Measurements from ENCODE around the gene DNMT1.

GRCh38 chr19:10182076-10182475 is 12.7 kb downstream of the DNMT1 start:
- TF ChIP-seq CTCF (IDR thresholded peaks at IDR 0.05) = no peak
- TF ChIP-seq POLR2A (IDR thresholded peaks at IDR 0.05) = no peak

Measured in testis (tissue), 2 donors.